K562 (cell line): ENCODE data around the gene OR4D2. TPM values are rescaled to one million over a fixed set of nuclear protein-coding genes. Genes with fewer than 3 reads are reported as not detected.

Experiments used
- BACH1 ChIP-seq: fragments of 200-800 bp; sonication (Bioruptor generic); IDR thresholded peaks from 2 replicates; pipeline ENCODE4 v1.6.1; 2016; ENCODE audit warnings: missing genetic modification characterization, missing compliant biosample characterization
- CREB3L1 ChIP-seq: fragments of 450-650 bp; IDR thresholded peaks from 2 replicates; pipeline ENCODE4 v1.6.1; 2014; ENCODE audit warnings: low read depth, mild to moderate bottlenecking, moderate library complexity, borderline replicate concordance
- EP300 ChIP-seq: IDR thresholded peaks from 2 replicates; pipeline ENCODE4 v1.6.1; 2012; ENCODE audit warnings: low read length, improper control_type of control experiment
- FOXA3 ChIP-seq, 2 experiments: fragments of 450-650 bp in 1 of 2; sonication (generic) in 1 of 2; formaldehyde crosslinking; IDR thresholded peaks in 1 of 2; conservative IDR thresholded peaks in 1 of 2; 2 replicates each; pipeline versions ENCODE4 v1.4.0 to v1.8.0; 2020 to 2022; ENCODE audit warnings: mild to moderate bottlenecking in 2 of 2, missing genetic modification reagents in 1 of 2
- GTF2A2 ChIP-seq: IDR thresholded peaks from 2 replicates; pipeline ENCODE4 v1.6.1; 2016; ENCODE audit warnings: mild to moderate bottlenecking, missing genetic modification characterization, missing compliant biosample characterization
- JUN ChIP-seq, 2 experiments: sonication (generic) in 1 of 2; formaldehyde crosslinking in 1 of 2; IDR thresholded peaks; 2 replicates each; pipeline versions ENCODE4 v1.6.1 to v1.8.0; 2012 to 2022; ENCODE audit warnings: borderline replicate concordance in 2 of 2, mild to moderate bottlenecking in 2 of 2, improper control_type of control experiment in 1 of 2, low read depth in 1 of 2, low read length in 1 of 2, missing genetic modification reagents in 1 of 2
- JUND ChIP-seq, 2 experiments: IDR thresholded peaks; 2 replicates in 1 of 2; 3 replicates in 1 of 2; pipeline ENCODE4 v1.6.1; 2011; ENCODE audit warnings: borderline replicate concordance in 2 of 2, low read depth in 2 of 2, low read length in 2 of 2, improper control_type of control experiment in 1 of 2, missing biosample characterization in 1 of 2, missing genetic modification characterization in 1 of 2, missing genetic modification reagents in 1 of 2
- KLF16 ChIP-seq: IDR thresholded peaks from 2 replicates; pipeline ENCODE4 v1.6.1; 2016; ENCODE audit warnings: antibody characterized with exemption
- SAP30 ChIP-seq: fragments of 200-600 bp; sonication (generic); IDR thresholded peaks from 2 replicates; pipeline ENCODE4 v1.6.1; 2012; ENCODE audit warnings: borderline replicate concordance, low read depth, mild to moderate bottlenecking, moderate library complexity, low read length, control low read depth, inconsistent platforms; ENCODE audit not compliant: insufficient read depth, poor library complexity, severe bottlenecking
- TFAM ChIP-seq: fragments of 250-450 bp; sonication (Bioruptor Pico); conservative IDR thresholded peaks from 2 replicates; pipeline ENCODE4 v1.5.0; 2021; ENCODE audit warnings: mild to moderate bottlenecking, moderate library complexity
- ZBED1 ChIP-seq: IDR thresholded peaks from 2 replicates; pipeline ENCODE4 v1.6.1; 2014
- ZNF140 ChIP-seq: fragments of 250-450 bp; sonication (Bioruptor Pico); IDR thresholded peaks from 2 replicates; pipeline ENCODE4 v1.8.0; 2021; ENCODE audit warnings: moderate library complexity, mild to moderate bottlenecking, inconsistent platforms
- ZNF311 ChIP-seq: fragments of 250-450 bp; sonication (Bioruptor Pico); IDR thresholded peaks from 2 replicates; pipeline ENCODE4 v1.4.0; 2020; ENCODE audit warnings: mild to moderate bottlenecking, moderate library complexity
- ZNF561 ChIP-seq: fragments of 450-650 bp; formaldehyde crosslinking; conservative IDR thresholded peaks from 2 replicates; pipeline ENCODE4 v1.4.0; 2020; ENCODE audit warnings: mild to moderate bottlenecking, moderate library complexity
- ZNF589 ChIP-seq: fragments of 200-800 bp; sonication (Bioruptor generic); IDR thresholded peaks from 2 replicates; pipeline ENCODE4 v1.6.1; 2016; ENCODE audit warnings: low read depth, missing genetic modification characterization, missing compliant biosample characterization
- ZNF740 ChIP-seq, 3 experiments: fragments of 200-800 bp in 1 of 3; sonication (Bioruptor generic) in 1 of 3; sonication (generic) in 1 of 3; formaldehyde crosslinking in 1 of 3; IDR thresholded peaks; 2 replicates each; pipeline versions ENCODE4 v1.6.1 to v1.8.0; 2016 to 2022; ENCODE audit warnings: mild to moderate bottlenecking in 2 of 3, missing compliant biosample characterization in 2 of 3, missing genetic modification characterization in 2 of 3, missing genetic modification reagents in 1 of 3
- ZNF830 ChIP-seq: fragments of 250-450 bp; sonication (Bioruptor Pico); IDR thresholded peaks from 2 replicates; pipeline ENCODE4 v1.5.0; 2021; ENCODE audit warnings: mild to moderate bottlenecking
- polyA plus RNA-seq, 8 experiments: library from polyadenylated mRNA; depleted of rRNA in 4 of 8; stranded (reverse) in 5 of 8; unstranded in 3 of 8; fragments of >200 nt; fragmentation: Nextera tagmentation in 2 of 8; fragmentation: Illumina TruSeq in 1 of 8; extraction: Ambion mirVana in 2 of 8; extraction: Trizol in 1 of 8; gene quantifications; 2 replicates each; pipeline versions ENCODE4 v1.2.1 to v1.2.3, GENCODE V29; 2011 to 2014; ENCODE audit warnings: inconsistent platforms in 1 of 8, missing spikeins in 1 of 8
- total RNA-seq, 7 experiments: library from RNA; depleted of rRNA in 6 of 7; stranded (reverse); fragments of >200 nt in 6 of 7; fragmentation: Illumina TruSeq in 2 of 7; extraction: Trizol in 2 of 7; gene quantifications; 2 replicates each; pipeline versions ENCODE4 v1.2.1 to v1.2.3, GENCODE V29; 2011 to 2021; ENCODE audit warnings: low replicate concordance in 1 of 7
- TF ChIP-seq, protein P1 (sequence below): fragments of 450-650 bp; formaldehyde crosslinking; IDR thresholded peaks from 2 replicates; pipeline ENCODE4 v1.4.0; 2020; ENCODE audit warnings: mild to moderate bottlenecking, moderate library complexity
- TF ChIP-seq, protein P2 (sequence below): fragments of 450-650 bp; IDR thresholded peaks from 2 replicates; pipeline ENCODE4 v1.6.1; 2016; ENCODE audit warnings: antibody characterized with exemption

Gene OR4D2
- total and polyA plus RNA-seq, 9 of the 15 experiments (the other 6 are each of a cell fraction or from before 2014, with no cell fraction given): not detected

DNA sequence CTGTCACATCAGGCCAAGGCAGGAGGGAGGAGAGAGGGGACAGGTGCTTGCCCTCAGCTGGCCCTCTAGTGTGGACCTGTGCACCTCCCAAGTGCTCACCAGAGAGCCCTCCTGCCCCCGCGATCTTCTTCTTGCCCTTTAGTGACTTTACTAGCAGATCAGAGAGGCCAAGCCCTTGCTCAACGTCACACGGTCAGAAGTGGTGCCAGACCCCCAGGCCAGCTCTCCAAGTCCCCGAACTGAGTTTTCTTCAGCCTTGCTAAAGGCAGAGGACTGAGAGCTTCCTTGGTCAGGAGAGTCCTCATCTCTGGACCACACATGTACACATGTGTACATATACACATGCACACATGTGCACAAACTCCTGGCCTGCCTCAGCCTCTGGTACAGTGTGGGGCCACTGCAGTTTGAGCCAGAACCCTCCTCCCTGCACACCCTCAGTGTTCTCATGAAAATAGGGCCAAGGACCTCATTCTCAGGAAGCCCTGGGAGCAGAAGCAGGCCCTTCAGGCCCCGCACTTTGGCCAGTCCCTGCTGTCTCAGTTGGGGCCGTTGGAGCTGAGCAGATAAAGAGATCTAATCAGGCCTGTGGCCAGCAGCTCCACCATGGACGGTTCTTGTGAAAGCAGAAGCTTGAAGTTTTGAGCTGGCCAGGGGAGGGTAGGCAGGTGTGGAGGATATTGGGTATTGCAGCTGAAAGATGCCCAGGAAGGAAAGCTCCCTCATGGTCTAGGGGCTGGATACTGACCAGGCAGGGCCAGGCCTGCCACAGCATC lies 18.4 kb downstream of the OR4D2 start (continued):
- peak; percentile 84 for TF ChIP-seq EP300
- no peak for TF ChIP-seq CREB3L1
- TF ChIP-seq GTF2A2: no peak
- TF ChIP-seq ZNF589 (CRISPR knock-in tag): 0 out of 2 replicates have a peak, but pooled peaks have one; percentile 26
- TF ChIP-seq ZBED1: no peak
- TF ChIP-seq FOXA3 (CRISPR knock-in tag; conservative IDR thresholded peaks at IDR 0.05 in 1 of 2, IDR thresholded peaks at IDR 0.05 in 1 of 2): no peak
- peak; percentile 39; the same call in 1 of the 2 replicates for TF ChIP-seq JUND (IDR thresholded peaks at IDR 0.05; ENCODE audit: borderline replicate concordance, low read depth, low read length)
- peak; percentile 75; the same call in 1 of the 3 replicates for TF ChIP-seq JUND (tag; IDR thresholded peaks at IDR 0.05; ENCODE audit: borderline replicate concordance, low read depth, low read length)
- TF ChIP-seq KLF16: no peak
- TF ChIP-seq ZNF561 (CRISPR knock-in tag): no peak
- TF ChIP-seq ZNF830 (CRISPR knock-in tag): 0 out of 2 replicates have a peak, but pooled peaks have one; percentile 24
- no peak for TF ChIP-seq TFAM (CRISPR knock-in tag)
- TF ChIP-seq ZNF740 (CRISPR knock-in tag; IDR thresholded peaks at IDR 0.05): no peak
- no peak for TF ChIP-seq ZNF740 (tag; IDR thresholded peaks at IDR 0.05)
- TF ChIP-seq, protein P1, sequence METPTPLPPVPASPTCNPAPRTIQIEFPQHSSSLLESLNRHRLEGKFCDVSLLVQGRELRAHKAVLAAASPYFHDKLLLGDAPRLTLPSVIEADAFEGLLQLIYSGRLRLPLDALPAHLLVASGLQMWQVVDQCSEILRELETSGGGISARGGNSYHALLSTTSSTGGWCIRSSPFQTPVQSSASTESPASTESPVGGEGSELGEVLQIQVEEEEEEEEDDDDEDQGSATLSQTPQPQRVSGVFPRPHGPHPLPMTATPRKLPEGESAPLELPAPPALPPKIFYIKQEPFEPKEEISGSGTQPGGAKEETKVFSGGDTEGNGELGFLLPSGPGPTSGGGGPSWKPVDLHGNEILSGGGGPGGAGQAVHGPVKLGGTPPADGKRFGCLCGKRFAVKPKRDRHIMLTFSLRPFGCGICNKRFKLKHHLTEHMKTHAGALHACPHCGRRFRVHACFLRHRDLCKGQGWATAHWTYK (CRISPR knock-in tag): peak; percentile 88; the same call in 1 of the 2 replicates
- no peak for TF ChIP-seq ZNF140 (CRISPR knock-in tag)
- no peak for TF ChIP-seq ZNF311 (CRISPR knock-in tag)
- TF ChIP-seq, protein P2, sequence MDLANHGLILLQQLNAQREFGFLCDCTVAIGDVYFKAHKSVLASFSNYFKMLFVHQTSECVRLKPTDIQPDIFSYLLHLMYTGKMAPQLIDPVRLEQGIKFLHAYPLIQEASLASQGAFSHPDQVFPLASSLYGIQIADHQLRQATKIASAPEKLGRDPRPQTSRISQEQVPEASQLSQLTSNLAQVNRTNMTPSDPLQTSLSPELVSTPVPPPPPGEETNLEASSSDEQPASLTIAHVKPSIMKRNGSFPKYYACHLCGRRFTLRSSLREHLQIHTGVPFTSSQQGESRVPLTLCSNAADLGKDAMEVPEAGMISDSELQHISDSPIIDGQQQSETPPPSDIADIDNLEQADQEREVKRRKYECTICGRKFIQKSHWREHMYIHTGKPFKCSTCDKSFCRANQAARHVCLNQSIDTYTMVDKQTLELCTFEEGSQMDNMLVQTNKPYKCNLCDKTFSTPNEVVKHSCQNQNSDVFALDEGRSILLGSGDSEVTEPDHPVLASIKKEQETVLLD: no peak
- TF ChIP-seq SAP30: no peak
- TF ChIP-seq BACH1 (tag): 0 out of 2 replicates have a peak, but pooled peaks have one; percentile 36
- no peak for TF ChIP-seq JUN (IDR thresholded peaks at IDR 0.05; ENCODE audit: borderline replicate concordance, low read depth, low read length)
- TF ChIP-seq JUN (CRISPR knock-in tag; IDR thresholded peaks at IDR 0.05; ENCODE audit: borderline replicate concordance): no peak
